ENCODE data around the gene NFIC.

NFIC gene

DNA sequence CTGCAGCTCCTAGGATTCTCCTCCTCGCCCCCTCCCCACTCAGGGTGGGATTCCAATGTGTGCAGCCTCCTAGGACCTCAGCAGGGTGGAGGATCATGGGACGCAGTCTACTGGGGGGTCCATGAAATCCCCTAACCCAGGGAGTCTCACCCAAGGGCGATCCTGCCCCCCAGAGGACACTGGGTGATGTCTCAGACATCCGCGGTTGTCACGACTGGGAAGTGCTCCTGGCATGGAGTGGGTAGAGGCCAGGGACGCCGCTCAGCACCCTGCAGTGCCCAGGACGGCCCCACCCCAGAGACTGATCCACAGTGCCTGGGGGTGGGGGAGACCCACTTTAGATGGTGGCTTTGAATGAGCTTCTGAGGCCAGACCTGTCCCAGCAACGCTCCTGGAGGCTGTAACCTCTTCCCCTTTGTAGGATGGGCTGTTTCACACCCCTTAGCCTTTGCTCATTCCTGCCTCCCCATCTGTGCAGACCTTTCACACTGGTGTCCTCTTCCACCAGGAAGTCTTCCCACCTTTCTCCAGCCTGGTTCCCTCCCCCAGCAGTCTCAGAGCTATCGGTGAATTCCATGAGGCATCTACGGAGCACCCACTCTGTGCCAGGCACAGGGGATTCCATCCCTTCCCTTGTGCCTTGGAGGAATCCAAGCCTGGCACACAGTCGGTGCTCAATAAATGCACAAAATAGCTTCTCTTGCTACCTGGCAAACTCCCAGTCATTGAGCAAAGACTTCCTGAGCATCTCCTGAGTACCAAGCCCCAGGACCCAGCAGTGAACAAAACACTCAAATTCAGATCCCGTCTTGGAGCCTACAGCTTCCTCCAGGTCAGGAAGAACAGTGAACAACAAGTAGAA is 103.5 kb downstream of the NFIC start:
- no peak for DNase-seq (ENCODE audit: low read depth)

- DNase-seq (ENCODE audit: low read depth), result no peak
Observed at GRCh38 chr19:3470500-3471128, 104.2 kb downstream of the NFIC start.

GRCh38 chr19:3471954-3472655 is 105.7 kb downstream of the NFIC start:
- DNase-seq (ENCODE audit: low read depth), result peak; percentile 26

DNA sequence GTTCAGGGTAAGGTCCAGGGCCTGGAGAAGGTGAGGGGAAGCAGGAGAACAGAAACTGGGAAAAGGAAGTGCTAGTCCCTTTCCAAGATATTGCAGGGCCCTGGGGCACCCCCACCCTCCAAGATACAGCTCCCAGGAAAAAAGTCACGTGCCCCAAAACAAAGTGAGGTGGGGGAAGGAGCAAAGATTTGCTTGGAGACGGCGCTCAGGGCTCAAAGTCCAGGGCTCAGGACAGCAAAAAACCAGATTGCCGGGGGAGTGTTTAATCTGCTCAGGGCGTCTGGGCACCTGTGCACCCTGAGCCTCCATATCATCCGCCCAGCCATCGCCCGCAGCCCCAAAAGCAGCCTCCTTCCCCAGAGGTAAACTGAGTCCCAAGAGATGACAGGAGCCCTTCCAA is 107.6 kb downstream of the NFIC start:
- no peak for DNase-seq (ENCODE audit: low read depth)

DNA sequence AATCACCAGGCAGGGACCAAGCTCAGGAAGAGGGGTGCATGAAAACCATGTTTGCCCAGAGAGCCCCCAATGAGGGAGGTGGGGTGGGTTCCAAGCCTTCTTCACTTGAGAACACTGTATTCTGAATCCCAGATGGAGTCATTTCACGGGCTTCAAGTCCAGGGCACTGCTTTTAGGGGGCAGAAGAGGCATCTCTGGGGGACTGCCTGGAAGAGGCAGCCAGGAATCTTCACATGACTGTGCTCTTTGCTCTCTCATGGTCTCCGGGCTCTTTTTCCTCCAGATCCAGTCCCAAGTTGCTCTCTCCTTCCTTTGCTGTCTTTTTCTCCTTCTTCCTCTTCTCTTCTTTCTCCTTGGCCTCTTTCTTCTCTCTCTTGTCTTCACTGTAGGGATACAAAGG is 108.2 kb downstream of the NFIC start:
- DNase-seq (ENCODE audit: low read depth), result no peak

- no peak for DNase-seq (ENCODE audit: low read depth)
Observed at GRCh38 chr19:3475449-3475848, 109.1 kb downstream of the NFIC start.

GRCh38 chr19:3476830-3477229 is 110.4 kb downstream of the NFIC start:
- DNase-seq (ENCODE audit: low read depth), result no peak

GRCh38 chr19:3477506-3477905 is 111.1 kb downstream of the NFIC start:
- no peak for DNase-seq (ENCODE audit: low read depth)

- no peak for DNase-seq (ENCODE audit: low read depth)
Observed at GRCh38 chr19:3477951-3478350, 111.6 kb downstream of the NFIC start.

- DNase-seq (ENCODE audit: low read depth), result no peak
Observed at GRCh38 chr19:3478409-3479176, 112.2 kb downstream of the NFIC start.

DNA sequence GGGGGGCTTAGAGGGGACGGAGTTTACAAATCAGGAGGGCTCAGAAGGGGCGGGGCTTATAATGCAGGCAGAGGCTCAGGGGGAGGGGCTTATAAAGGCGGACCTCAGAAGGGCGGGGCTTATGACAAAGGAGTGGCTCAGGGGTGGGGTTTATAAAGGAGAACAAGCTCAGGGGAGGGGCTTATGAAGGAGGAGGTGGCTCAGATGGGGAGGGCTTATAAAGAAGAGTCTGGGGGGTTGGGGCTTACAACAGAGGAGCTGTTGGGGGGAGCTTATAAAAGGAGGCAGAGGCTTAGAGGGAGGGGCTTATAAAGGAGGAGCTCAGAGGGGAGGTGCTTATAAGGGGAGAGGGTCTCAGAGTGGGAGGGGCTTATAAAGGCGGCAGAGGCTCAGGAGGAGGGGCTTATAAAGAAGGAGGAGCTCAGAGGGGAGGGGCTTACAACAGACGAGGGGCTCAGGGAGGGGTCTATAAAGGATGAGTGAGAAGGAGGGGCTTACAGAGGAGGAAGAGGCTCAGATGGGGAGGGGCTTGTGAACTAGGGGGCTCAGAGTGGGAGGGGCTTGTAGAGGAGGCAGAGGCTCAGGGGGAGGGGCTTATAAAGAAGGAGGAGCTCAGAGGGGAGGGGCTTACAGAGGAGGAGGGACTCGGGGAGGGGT is 112.9 kb downstream of the NFIC start:
- DNase-seq (ENCODE audit: low read depth), result peak; percentile 23

DNA sequence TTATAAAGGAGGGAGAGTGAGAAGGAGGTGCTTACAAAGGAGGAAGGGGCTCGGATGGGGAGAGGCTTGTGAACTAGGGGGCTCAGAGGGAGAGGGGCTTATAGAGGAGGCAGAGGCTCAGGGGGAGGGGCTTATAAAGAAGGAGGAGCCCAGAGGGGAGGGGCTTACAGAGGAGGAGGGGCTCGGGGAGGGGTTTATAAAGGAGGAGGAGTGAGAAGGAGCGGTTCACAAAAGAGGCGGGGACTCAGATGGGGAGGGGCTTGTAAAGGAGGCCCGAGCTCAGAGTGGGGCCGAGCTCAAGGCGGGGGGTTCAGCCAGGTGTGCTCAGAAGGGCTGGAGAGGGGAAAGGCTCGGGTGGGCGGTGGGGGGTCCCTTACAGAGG is 113.4 kb downstream of the NFIC start:
- DNase-seq (ENCODE audit: low read depth), result no peak

DNA sequence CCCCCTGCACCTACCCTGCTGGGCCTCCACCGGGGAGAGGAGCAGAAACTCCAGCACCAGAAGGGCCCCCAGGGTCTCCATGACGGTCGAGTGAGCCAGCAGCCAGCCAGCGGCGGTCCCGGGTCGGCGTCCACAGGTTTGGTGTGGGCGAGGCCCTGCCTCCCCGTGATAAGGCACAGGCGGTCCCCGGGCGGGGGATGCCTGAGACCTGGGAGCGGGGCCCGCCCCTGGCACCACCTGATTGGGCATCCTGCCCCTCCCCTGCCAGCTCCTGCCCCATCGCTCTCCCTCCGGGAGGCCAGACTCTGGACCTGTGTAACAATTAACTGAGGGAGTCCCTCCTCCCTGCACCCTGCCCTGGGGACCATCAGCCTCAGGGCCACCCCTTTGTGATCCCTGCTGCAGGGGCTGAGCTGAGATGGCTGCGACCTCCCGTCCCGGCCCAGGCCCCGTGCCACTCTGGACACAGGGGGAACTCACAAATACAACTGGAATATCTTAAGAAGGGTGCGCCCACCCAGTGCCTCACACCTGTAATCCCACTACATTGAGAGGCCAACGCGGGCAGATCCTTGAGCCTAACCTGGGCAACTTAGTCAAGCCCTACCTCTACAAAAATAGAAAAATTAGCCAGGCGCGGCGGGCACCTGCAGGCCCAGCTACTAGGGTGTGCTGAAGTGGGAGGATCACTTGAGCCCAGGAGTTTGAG is 114.2 kb downstream of the NFIC start, which contains the start of gene SMIM24:
SMIM24 (minus strand) TSS at position 143 of the 709 bp plus-strand sequence; CDS start at position 81, 62 bp downstream.
- DNase-seq (ENCODE audit: low read depth), result no peak

DNA sequence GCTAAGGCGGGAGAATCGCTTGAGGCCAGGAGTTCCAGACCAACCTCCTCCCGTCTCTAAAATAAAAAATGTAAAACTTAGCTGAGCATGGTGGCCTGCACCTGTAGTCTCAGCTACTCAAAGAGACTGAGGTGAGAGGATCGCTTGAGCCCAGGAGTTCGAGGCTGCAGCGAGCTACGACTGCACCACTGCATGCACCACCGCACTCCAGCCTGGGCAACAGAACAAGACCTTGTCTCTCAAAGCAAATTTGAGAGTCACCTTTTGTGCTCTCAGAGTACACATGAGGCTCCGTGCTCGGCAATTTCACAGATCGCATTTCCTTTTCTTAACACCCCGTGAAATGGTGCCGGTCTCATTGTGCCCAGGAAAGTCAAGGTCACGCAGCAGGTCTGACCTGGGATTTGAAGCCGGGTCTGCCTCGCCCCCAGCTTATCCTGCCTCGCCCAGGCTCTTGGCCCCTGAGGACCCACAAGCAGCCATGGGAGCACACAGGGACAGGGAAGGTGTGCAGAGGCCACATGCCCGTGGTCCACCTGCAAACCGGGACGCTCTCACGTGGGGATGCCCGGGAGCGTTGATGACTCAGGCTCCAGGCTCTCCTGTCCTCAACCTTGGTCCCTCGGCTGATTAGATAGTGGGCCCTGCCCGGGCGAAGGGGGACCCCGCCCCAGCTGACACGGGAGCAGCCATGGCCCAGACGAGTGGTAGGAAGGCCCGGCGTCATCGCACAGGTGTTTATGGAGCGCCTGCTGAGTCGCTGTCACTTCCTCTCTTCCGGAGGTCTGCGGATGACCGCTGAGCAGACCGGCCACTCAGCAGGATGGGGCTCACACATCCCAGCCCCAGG is 115.1 kb downstream of the NFIC start:
- no peak for DNase-seq (ENCODE audit: low read depth)

DNA sequence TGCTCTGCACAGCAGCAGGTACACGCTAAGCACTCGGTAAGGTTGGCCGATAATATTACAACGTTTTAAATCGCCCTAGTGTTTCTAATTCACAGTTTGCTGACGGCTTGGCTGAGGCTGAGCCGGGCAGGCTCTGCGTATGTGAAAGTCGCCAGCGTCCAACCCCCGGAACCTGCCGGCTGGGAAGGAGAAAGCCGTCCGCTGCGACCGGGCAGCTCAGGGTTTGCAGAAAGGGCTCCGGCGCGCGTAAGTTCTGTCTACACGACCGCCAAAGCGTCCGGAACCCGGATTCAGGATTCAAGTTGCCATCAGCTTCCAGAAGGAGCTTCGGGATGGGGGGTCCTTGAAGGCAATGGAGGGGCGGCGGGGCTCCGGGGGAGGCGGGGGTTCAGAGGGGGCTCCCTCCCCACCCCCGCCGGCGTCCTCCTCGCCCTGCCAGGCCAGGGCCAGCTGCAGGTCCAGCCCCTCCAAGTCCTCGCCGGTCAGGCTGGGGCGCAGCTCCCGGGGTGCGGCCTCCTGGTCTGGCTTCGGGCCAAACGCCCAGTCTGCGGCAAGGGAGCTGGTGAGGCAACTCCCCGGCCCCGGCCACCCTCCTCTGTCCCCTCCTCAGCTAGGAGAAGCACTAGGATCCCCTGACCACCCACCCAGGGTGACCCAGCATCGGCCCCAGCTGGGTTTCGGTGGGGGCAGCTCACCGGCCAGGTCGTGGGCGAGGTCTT is 116.3 kb downstream of the NFIC start:
- DNase-seq (ENCODE audit: low read depth), result no peak

GRCh38 chr19:3483226-3483628 is 116.8 kb downstream of the NFIC start, which contains the start of gene SMIM44:
TSS of gene SMIM44 (minus strand) at chr19:3483441. CDS start at chr19:3483403, 38 bp downstream.
- DNase-seq (ENCODE audit: low read depth), result no peak

- no peak for DNase-seq (ENCODE audit: low read depth)
Observed at GRCh38 chr19:3491396-3492119, 125.2 kb downstream of the NFIC start.

GRCh38 chr19:3492131-3492839 is 125.9 kb downstream of the NFIC start:
- no peak for DNase-seq (ENCODE audit: low read depth)
